Natural killer cell treated with Interleukin-12 subunit alpha and Interleukin-12 subunit beta and Interleukin-15 and Interleukin-18, amount 100 ng/mL, for 72 hours (primary cell): ENCODE results near the gene GALNT13. TPM values are rescaled to one million over a fixed set of nuclear protein-coding genes. Genes with fewer than 3 reads are reported as not detected.

Source experiments
- ATAC-seq, 2 donors: fragments of 150-1000 bp; cut with Tn5 transposase in 1 of 2; sonication (Bioruptor Pico), chemical (Tn5 transposase) in 1 of 2; 2 replicates each; pipeline ENCODE4 v1.10.0; 2021
- DNase-seq: peaks from one replicate; pipeline ENCODE4 v3.0.0; 2022; ENCODE audit warnings: low spot score
- H3K27ac Mint-ChIP-seq, 2 donors: 1 replicate in 1 of 2; 2 replicates in 1 of 2; pipeline ENCODE4 v1.8.0; 2022; ENCODE audit warnings: mixed read lengths in 2 of 2, mild to moderate bottlenecking in 1 of 2, moderate library complexity in 1 of 2
- H3K27me3 Mint-ChIP-seq, 2 donors: 1 replicate in 1 of 2; 2 replicates in 1 of 2; pipeline ENCODE4 v1.8.0; 2022; ENCODE audit warnings: mixed read lengths in 2 of 2
- H3K36me3 Mint-ChIP-seq: one replicate; pipeline ENCODE4 v1.8.0; 2022; ENCODE audit warnings: mixed read lengths
- H3K4me1 Mint-ChIP-seq, 2 donors: 1 replicate in 1 of 2; 2 replicates in 1 of 2; pipeline ENCODE4 v1.8.0; 2022; ENCODE audit warnings: low read depth in 2 of 2, mixed read lengths in 2 of 2, mild to moderate bottlenecking in 1 of 2
- H3K4me3 Mint-ChIP-seq: one replicate; pipeline ENCODE4 v1.8.0; 2022; ENCODE audit warnings: mixed read lengths
- H3K9me3 Mint-ChIP-seq: 2 replicates; pipeline ENCODE4 v1.8.0; 2022; ENCODE audit warnings: mixed read lengths
- total RNA-seq, 2 donors: library from RNA; stranded (reverse); gene quantifications; one replicate each; pipeline ENCODE4 v1.2.3, GENCODE V29; 2022

The GALNT13 gene
- total RNA-seq, 2 donors from 2014 or later, result not detected

DNA sequence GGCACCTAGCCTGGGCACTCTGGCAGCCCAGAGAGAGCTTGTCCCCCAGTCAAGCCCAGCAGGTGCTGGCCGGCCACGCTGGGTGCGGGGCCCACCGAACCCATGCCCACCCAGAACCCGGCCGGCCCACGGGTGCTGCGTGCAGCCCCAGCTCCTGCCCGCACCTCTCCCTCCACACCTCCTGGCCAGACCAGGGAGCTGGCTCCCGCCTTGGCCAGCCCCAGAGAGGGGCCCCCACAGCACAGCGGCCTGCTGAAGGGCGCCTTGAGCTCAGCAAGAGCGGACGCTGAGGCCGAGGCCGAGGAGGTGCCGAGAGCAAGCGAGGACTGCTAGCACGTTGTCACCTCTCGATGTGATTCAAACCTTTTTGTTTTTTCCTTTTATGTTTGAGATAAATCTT, 419.8 kb downstream of the GALNT13 start:
- peak; percentile 63 for DNase-seq
- Mint-ChIP-seq H3K9me3 (peaks cover 20% of the 10 kb centered on the region), H3K36me3 (no peaks in the 10 kb centered on the region), H3K4me1 (no peaks in the 10 kb centered on the region), H3K27me3 (no peaks in the 10 kb centered on the region), H3K27ac (no peak overlapping the region), H3K4me3 (no peak overlapping the region)
- peak in 1 of 2 donors; percentile 41 for ATAC-seq

DNA sequence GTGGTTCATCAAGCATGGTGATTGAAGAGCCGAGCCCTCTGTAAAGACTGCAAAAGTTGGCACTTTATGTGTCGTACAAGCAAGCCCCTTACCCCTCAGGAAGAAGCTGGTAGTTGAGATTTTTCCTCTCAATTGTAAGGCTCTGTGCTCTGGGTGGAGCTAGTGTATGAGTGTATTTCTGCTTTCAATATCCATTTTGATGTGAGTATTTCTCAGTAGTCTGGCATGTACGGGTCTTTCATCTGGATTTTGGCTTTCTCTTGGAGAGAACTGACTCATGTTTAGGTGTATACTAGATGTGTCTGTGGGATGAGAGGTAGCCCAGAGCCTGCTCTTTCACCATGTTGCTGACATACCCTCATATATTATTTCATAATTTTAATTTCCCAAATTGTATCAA, 420.2 kb downstream of the GALNT13 start:
- no peak for ATAC-seq

GRCh38 chr2:154293864-154294263, 422.1 kb downstream of the GALNT13 start:
- Mint-ChIP-seq H3K27me3 (no peaks in the 10 kb centered on the region), H3K36me3 (no peaks in the 10 kb centered on the region)
- ATAC-seq, result no peak

More for the DNA sequence above, 420.2 kb downstream of the GALNT13 start:
- Mint-ChIP-seq H3K4me1 (no peaks in the 10 kb centered on the region), H3K36me3 (no peaks in the 10 kb centered on the region), H3K4me3 (no peak overlapping the region), H3K27ac (no peak overlapping the region), H3K27me3 (no peaks in the 10 kb centered on the region), H3K9me3 (peaks cover 24% of the 10 kb centered on the region)
- no peak for DNase-seq

DNA sequence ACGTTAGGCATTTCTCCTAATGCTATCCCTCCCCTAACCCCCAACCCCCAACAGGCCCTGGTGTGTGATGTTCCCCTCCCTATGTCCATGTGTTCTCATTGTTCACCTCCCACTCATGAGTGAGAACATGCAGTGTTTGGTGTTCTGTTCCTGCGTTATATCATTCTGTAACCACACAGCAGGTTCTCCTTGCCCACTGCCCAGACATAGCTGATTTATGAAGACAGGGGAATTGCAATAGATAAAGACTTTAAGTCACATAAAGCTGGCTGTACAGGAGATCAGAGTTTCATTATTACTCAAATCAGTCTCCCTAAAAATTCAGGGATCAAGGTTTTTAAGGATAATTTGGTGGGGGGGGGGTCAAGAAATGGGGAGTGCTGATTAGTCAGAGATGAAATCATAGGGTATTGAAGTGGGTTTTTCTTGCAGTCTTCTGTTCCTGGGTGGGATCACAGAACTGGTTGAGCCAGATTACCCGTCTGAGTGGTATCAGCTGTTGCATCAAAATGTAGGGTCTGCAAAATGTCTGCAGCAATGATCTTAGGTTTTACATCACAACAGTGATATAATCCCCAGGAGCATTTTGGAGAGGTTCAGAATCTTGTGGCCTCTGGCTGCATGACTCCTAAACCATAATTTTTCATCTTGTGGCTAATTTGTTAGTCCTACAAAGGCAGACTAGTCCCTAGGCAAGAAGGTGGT, 434.7 kb downstream of the GALNT13 start:
- Mint-ChIP-seq H3K4me1 (no peaks in the 10 kb centered on the region), H3K36me3 (no peaks in the 10 kb centered on the region), H3K4me3 (no peak overlapping the region), H3K27me3 (no peaks in the 10 kb centered on the region), H3K9me3 (peaks cover 3% of the 10 kb centered on the region), H3K27ac (no peak overlapping the region)
- DNase-seq, result no peak
- no peak for ATAC-seq

More at GRCh38 chr2:154293864-154294263, 422.1 kb downstream of the GALNT13 start:
- Mint-ChIP-seq H3K27ac (no peak overlapping the region), H3K4me3 (no peak overlapping the region), H3K4me1 (no peaks in the 10 kb centered on the region), H3K9me3 (peaks cover 21% of the 10 kb centered on the region)
- DNase-seq, result no peak

- H3K4me1 Mint-ChIP-seq, result no peaks in the 10 kb centered on the region
- no peak for DNase-seq
- H3K4me3 Mint-ChIP-seq, result no peak overlapping the region
Observed at GRCh38 chr2:154307007-154307406, 435.3 kb downstream of the GALNT13 start.

DNA sequence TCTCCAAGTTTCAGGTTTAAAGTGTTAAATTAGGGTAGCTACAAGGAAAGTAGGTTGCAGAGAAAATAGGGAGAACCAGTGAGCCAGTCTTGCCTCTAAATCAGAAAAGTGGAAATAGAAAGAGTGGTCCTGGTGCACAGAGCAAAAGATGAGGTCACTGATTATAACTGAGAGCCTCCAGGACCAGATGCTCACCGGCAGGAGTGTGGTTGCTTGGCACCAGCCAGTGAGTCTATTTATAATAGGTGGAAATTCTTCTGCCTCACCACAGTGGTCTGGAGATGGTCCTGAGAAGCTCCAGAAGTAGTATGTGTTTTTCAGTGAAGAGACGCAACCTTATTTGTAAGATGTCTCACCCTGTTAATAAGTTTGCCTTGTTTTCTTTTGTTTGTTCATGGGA, 452.9 kb downstream of the GALNT13 start:
- no peak for ATAC-seq
- Mint-ChIP-seq H3K4me3 (no peak overlapping the region), H3K4me1 (no peaks in the 10 kb centered on the region), H3K27me3 (no peaks in the 10 kb centered on the region), H3K36me3 (no peaks in the 10 kb centered on the region), H3K27ac (no peak overlapping the region), H3K9me3 (peaks cover 10% of the 10 kb centered on the region)
- no peak for DNase-seq

More at GRCh38 chr2:154307007-154307406, 435.3 kb downstream of the GALNT13 start:
- Mint-ChIP-seq H3K27me3 (no peaks in the 10 kb centered on the region), H3K36me3 (no peaks in the 10 kb centered on the region), H3K9me3 (peaks cover 3% of the 10 kb centered on the region), H3K27ac (no peak overlapping the region)
- no peak for ATAC-seq

DNA sequence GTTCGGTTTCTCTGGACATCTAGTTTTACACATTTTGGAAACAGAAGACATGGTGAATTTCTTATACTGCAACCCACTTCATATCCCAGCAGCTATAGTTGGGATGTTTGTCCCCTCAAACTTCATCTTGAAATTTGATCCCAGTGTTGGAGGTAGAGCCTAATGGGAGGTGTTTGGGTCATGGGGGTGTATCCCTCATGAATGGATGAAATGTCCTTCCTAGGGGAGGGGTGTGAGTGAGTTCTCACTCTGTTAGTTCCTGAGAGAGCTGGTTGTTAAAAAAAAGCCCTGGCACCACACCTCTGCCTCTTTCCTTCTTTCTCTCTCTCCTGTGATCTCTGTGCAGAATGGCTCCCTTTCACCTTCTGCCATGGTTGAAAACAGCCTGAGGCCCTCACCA, 457.8 kb downstream of the GALNT13 start:
- Mint-ChIP-seq H3K4me1 (no peaks in the 10 kb centered on the region), H3K27ac (no peak overlapping the region), H3K9me3 (peaks cover 7% of the 10 kb centered on the region), H3K36me3 (no peaks in the 10 kb centered on the region), H3K27me3 (no peaks in the 10 kb centered on the region), H3K4me3 (no peak overlapping the region)
- ATAC-seq (no peak), DNase-seq (no peak)

- ATAC-seq (no peak), DNase-seq (no peak)
- Mint-ChIP-seq H3K4me1 (no peaks in the 10 kb centered on the region), H3K4me3 (no peak overlapping the region), H3K9me3 (peaks cover 11% of the 10 kb centered on the region), H3K27ac (no peak overlapping the region), H3K27me3 (no peaks in the 10 kb centered on the region), H3K36me3 (no peaks in the 10 kb centered on the region)
Observed at GRCh38 chr2:154331784-154332183, 460.1 kb downstream of the GALNT13 start.

GRCh38 chr2:154336201-154336600, 464.5 kb downstream of the GALNT13 start:
- ATAC-seq, result no peak
- H3K27me3 Mint-ChIP-seq, result no peaks in the 10 kb centered on the region

GRCh38 chr2:154338352-154338967, 466.7 kb downstream of the GALNT13 start:
- H3K9me3 Mint-ChIP-seq, result peaks cover 8% of the 10 kb centered on the region
- ATAC-seq (no peak), DNase-seq (no peak)
- no peaks in the 10 kb centered on the region for H3K4me1 Mint-ChIP-seq
- no peaks in the 10 kb centered on the region for H3K27me3 Mint-ChIP-seq
- no peak overlapping the region for H3K4me3 Mint-ChIP-seq
- H3K36me3 Mint-ChIP-seq, result no peaks in the 10 kb centered on the region
- H3K27ac Mint-ChIP-seq, result no peak overlapping the region

More at GRCh38 chr2:154336201-154336600, 464.5 kb downstream of the GALNT13 start:
- Mint-ChIP-seq H3K4me1 (no peaks in the 10 kb centered on the region), H3K36me3 (no peaks in the 10 kb centered on the region), H3K9me3 (peaks cover 8% of the 10 kb centered on the region), H3K27ac (no peak overlapping the region), H3K4me3 (no peak overlapping the region)
- DNase-seq, result no peak

DNA sequence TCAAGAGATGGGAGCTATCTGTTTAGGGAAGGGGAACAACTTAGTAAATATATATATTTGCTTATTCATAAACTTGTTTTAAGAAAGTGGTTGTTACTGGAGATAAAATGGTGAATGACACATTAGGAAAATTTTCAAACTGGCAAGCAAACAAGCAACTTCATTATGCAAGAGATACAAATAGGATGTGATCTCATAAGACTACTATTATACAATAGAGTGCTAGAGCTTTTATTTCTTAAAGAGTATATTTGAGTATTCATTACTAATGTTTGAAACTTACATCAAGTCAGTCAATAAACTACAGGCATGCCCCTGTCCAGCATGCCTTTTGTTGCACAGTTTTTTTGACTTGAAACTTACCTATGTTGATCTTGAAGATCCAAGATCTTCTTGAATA, 471.6 kb downstream of the GALNT13 start:
- DNase-seq, result no peak
- no peaks in the 10 kb centered on the region for H3K4me1 Mint-ChIP-seq
- no peak overlapping the region for H3K4me3 Mint-ChIP-seq
- H3K9me3 Mint-ChIP-seq, result peaks cover 6% of the 10 kb centered on the region
- no peaks in the 10 kb centered on the region for H3K36me3 Mint-ChIP-seq
- H3K27me3 Mint-ChIP-seq, result no peaks in the 10 kb centered on the region
- ATAC-seq, result no peak
- H3K27ac Mint-ChIP-seq, result no peak overlapping the region

- no peak for DNase-seq
- H3K4me1 Mint-ChIP-seq, result no peaks in the 10 kb centered on the region
- ATAC-seq, result no peak
- H3K4me3 Mint-ChIP-seq, result no peak overlapping the region
- peaks cover 8% of the 10 kb centered on the region for H3K9me3 Mint-ChIP-seq
- H3K27me3 Mint-ChIP-seq, result no peaks in the 10 kb centered on the region
- no peak overlapping the region for H3K27ac Mint-ChIP-seq
- H3K36me3 Mint-ChIP-seq, result no peaks in the 10 kb centered on the region
Observed at GRCh38 chr2:154350911-154351310, 479.2 kb downstream of the GALNT13 start.

GRCh38 chr2:154361276-154361675, 489.6 kb downstream of the GALNT13 start:
- ATAC-seq, result no peak
- H3K4me1 Mint-ChIP-seq, result no peaks in the 10 kb centered on the region

GRCh38 chr2:154368153-154368552, 496.4 kb downstream of the GALNT13 start:
- no peaks in the 10 kb centered on the region for H3K27me3 Mint-ChIP-seq
- peaks cover 15% of the 10 kb centered on the region for H3K9me3 Mint-ChIP-seq
- H3K36me3 Mint-ChIP-seq, result peaks cover 8% of the 10 kb centered on the region
- H3K27ac Mint-ChIP-seq, result no peak overlapping the region
- ATAC-seq (no peak), DNase-seq (no peak)
- H3K4me3 Mint-ChIP-seq, result no peak overlapping the region
- no peaks in the 10 kb centered on the region for H3K4me1 Mint-ChIP-seq

More at GRCh38 chr2:154361276-154361675, 489.6 kb downstream of the GALNT13 start:
- Mint-ChIP-seq H3K27ac (no peak overlapping the region), H3K36me3 (peaks cover 5% of the 10 kb centered on the region), H3K4me3 (no peak overlapping the region), H3K9me3 (peaks cover 6% of the 10 kb centered on the region), H3K27me3 (no peaks in the 10 kb centered on the region)
- no peak for DNase-seq
